Skeletal muscle satellite cell (primary cell): ENCODE data around the gene TNFAIP8L3.

ENCODE experiments used
- H3K27me3 ChIP-seq: 2 replicates; pipeline ENCODE4 v1.7.0; 2013; ENCODE audit warnings: low read length; ENCODE audit not compliant: control insufficient read depth, insufficient read depth
- H3K36me3 ChIP-seq: 2 replicates; pipeline ENCODE4 v1.7.0; 2013; ENCODE audit warnings: mild to moderate bottlenecking, control low read depth, low read length; ENCODE audit not compliant: insufficient read depth
- H3K4me1 ChIP-seq: 2 replicates; pipeline ENCODE4 v1.7.0; 2013; ENCODE audit warnings: low read length; ENCODE audit not compliant: control insufficient read depth, insufficient read depth
- H3K4me2 ChIP-seq: 2 replicates; pipeline ENCODE4 v1.7.0; 2013; ENCODE audit warnings: mild to moderate bottlenecking, low read length
- H3K4me3 ChIP-seq: 2 replicates; pipeline ENCODE4 v1.7.0; 2013; ENCODE audit warnings: low read length
- H3K9ac ChIP-seq: 2 replicates; pipeline ENCODE4 v1.7.0; 2013; ENCODE audit warnings: mild to moderate bottlenecking, low read depth, low read length, moderate library complexity
- H3K9me3 ChIP-seq: replicated peaks from 2 replicates; pipeline ENCODE4 v1.7.0; 2013; ENCODE audit warnings: mild to moderate bottlenecking, control low read depth, low read length

The TNFAIP8L3 gene

DNA sequence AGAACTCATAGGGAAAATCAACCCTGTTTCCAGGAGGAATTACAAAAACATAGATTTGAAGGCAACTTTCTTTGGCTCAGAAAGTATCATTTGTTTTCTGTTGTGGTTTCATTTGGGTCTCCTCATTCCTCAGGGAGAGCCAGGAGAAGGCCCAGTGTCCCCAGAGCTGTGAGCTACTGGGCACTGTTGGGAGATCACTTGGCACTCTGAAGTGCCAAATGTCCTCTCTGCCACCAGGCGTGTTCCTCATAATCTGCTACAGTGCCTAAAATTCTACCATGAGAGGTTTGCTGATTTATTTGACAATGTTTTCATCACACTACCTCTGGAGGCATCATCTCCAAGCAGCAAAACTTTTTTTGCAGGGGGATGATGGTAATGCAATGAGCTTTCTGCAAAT lies 17.4 kb upstream of the TNFAIP8L3 start:
- no peak overlapping the region for H3K4me3 ChIP-seq
- H3K4me1 ChIP-seq: peaks cover 51% of the 10 kb centered on the region
- no peaks in the 10 kb centered on the region for H3K36me3 ChIP-seq
- no peak overlapping the region for H3K4me2 ChIP-seq
- no peaks in the 10 kb centered on the region for H3K27me3 ChIP-seq
- H3K9me3 ChIP-seq: no peaks in the 10 kb centered on the region
- H3K9ac ChIP-seq: no peak overlapping the region

- Histone ChIP-seq H3K9ac (no peak overlapping the region), H3K4me2 (no peak overlapping the region), H3K4me3 (no peak overlapping the region), H3K27me3 (no peaks in the 10 kb centered on the region), H3K4me1 (peaks cover 51% of the 10 kb centered on the region), H3K9me3 (no peaks in the 10 kb centered on the region), H3K36me3 (no peaks in the 10 kb centered on the region)
Observed at GRCh38 chr15:51111061-51111460, 16.4 kb upstream of the TNFAIP8L3 start.

DNA sequence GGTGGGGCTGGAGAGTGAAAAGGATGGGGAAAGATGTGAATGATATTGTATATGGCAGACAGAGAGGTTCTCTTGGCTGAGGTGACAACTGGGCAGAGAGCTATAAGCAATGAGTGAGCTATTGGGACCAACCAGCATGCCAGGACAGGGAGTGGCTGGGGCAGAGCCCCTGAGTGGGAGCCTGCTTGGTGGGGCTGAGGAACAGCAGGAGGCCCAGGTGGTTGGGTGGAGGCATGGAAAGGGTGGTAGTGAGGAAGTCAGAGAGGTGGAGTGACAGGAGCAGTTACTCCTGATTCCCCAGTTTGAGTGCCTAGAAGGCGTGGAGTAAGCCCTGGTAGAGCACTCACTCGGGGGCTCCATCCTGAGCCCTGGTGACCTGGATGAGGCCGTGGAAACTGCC lies 15.5 kb upstream of the TNFAIP8L3 start:
- Histone ChIP-seq H3K4me3 (no peak overlapping the region), H3K27me3 (no peaks in the 10 kb centered on the region), H3K9ac (no peak overlapping the region), H3K9me3 (no peaks in the 10 kb centered on the region), H3K36me3 (no peaks in the 10 kb centered on the region), H3K4me1 (peaks cover 49% of the 10 kb centered on the region), H3K4me2 (peak overlapping the region; percentile 47)

DNA sequence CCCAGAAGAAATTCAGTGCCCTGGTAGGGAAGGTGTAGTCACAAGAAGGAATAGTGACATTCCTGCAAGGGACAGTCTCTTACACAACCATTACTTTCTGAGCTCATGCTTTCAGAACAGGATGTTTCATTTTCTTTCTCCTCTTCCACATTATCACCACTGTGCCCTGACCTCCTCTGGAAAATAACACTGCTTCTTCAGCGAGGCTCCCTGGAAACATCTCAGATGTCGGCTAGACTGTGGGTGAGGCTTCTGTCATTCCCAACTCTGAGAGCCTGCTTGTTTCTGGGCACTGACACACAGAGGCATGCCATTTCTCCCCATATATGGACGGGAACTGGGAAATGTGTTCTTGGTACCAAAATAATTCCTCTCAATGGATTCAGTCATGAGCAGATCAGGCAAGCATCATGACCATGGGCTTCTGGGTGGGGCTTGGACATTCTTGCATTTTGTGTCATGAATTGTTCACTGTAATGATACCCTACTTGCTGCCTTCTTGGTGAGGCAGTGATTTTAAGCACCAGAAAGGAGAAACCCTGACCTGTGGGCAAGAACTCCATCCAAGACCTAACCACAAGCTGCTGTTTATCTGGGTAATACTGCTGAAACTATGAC lies 14.3 kb upstream of the TNFAIP8L3 start:
- no peaks in the 10 kb centered on the region for H3K9me3 ChIP-seq
- H3K27me3 ChIP-seq: no peaks in the 10 kb centered on the region
- H3K36me3 ChIP-seq: no peaks in the 10 kb centered on the region
- peak overlapping the region; percentile 49 for H3K4me3 ChIP-seq
- H3K4me1 ChIP-seq: peaks cover 48% of the 10 kb centered on the region
- H3K9ac ChIP-seq: peak overlapping the region; percentile 31
- peak overlapping the region; percentile 62 for H3K4me2 ChIP-seq

GRCh38 chr15:51107612-51108011 lies 12.9 kb upstream of the TNFAIP8L3 start:
- no peak overlapping the region for H3K4me2 ChIP-seq
- no peak overlapping the region for H3K9ac ChIP-seq
- H3K27me3 ChIP-seq: no peaks in the 10 kb centered on the region

GRCh38 chr15:51106481-51106880 lies 11.8 kb upstream of the TNFAIP8L3 start:
- no peak overlapping the region for H3K4me3 ChIP-seq
- peaks cover 59% of the 10 kb centered on the region for H3K4me1 ChIP-seq
- H3K27me3 ChIP-seq: no peaks in the 10 kb centered on the region
- no peaks in the 10 kb centered on the region for H3K9me3 ChIP-seq
- no peaks in the 10 kb centered on the region for H3K36me3 ChIP-seq
- H3K4me2 ChIP-seq: no peak overlapping the region
- H3K9ac ChIP-seq: no peak overlapping the region

More at GRCh38 chr15:51107612-51108011, 12.9 kb upstream of the TNFAIP8L3 start:
- no peak overlapping the region for H3K4me3 ChIP-seq
- no peaks in the 10 kb centered on the region for H3K36me3 ChIP-seq
- no peaks in the 10 kb centered on the region for H3K9me3 ChIP-seq
- peaks cover 59% of the 10 kb centered on the region for H3K4me1 ChIP-seq

- no peaks in the 10 kb centered on the region for H3K36me3 ChIP-seq
Observed at GRCh38 chr15:51105430-51106016, 10.8 kb upstream of the TNFAIP8L3 start.

DNA sequence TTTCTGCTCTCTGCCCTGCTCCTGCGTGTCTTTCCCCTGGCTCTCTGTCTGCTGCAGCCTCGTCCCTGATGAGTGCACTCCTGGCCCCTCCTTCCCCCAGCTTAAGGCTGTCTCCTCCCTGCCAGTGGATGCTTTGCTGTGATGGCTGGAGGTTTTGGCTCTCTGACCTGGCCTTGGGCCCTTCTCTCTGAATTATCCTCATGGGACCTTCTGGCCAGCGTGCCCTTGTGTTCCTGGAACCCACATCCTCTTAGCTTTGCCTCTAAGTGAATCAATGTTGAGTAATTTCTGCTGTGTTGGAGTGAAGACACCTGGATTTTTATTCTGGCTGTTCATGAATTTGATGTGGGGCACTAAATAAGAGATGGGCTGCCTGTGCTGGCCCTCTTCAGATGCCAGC lies 9.8 kb upstream of the TNFAIP8L3 start:
- no peaks in the 10 kb centered on the region for H3K27me3 ChIP-seq
- peak overlapping the region; percentile 72 for H3K4me2 ChIP-seq
- no peaks in the 10 kb centered on the region for H3K9me3 ChIP-seq
- H3K4me1 ChIP-seq: peaks cover 42% of the 10 kb centered on the region
- no peaks in the 10 kb centered on the region for H3K36me3 ChIP-seq
- H3K9ac ChIP-seq: no peak overlapping the region
- H3K4me3 ChIP-seq: peak overlapping the region; percentile 36

More at GRCh38 chr15:51105430-51106016, 10.8 kb upstream of the TNFAIP8L3 start:
- Histone ChIP-seq H3K4me2 (no peak overlapping the region), H3K4me3 (no peak overlapping the region), H3K4me1 (peaks cover 50% of the 10 kb centered on the region), H3K9ac (no peak overlapping the region), H3K27me3 (no peaks in the 10 kb centered on the region), H3K9me3 (no peaks in the 10 kb centered on the region)

- H3K27me3 ChIP-seq: no peaks in the 10 kb centered on the region
- no peaks in the 10 kb centered on the region for H3K9me3 ChIP-seq
- H3K4me3 ChIP-seq: no peak overlapping the region
- peaks cover 43% of the 10 kb centered on the region for H3K4me1 ChIP-seq
- H3K4me2 ChIP-seq: peak overlapping the region; percentile 72
- no peak overlapping the region for H3K9ac ChIP-seq
- H3K36me3 ChIP-seq: no peaks in the 10 kb centered on the region
Observed at GRCh38 chr15:51103330-51103729, 8.6 kb upstream of the TNFAIP8L3 start.

GRCh38 chr15:51100785-51101489 lies 6.2 kb upstream of the TNFAIP8L3 start:
- Histone ChIP-seq H3K4me2 (no peak overlapping the region), H3K36me3 (no peaks in the 10 kb centered on the region), H3K4me3 (no peak overlapping the region), H3K27me3 (no peaks in the 10 kb centered on the region), H3K9me3 (no peaks in the 10 kb centered on the region), H3K4me1 (peaks cover 52% of the 10 kb centered on the region), H3K9ac (no peak overlapping the region)

GRCh38 chr15:51099185-51099584 lies 4.5 kb upstream of the TNFAIP8L3 start:
- Histone ChIP-seq H3K36me3 (no peaks in the 10 kb centered on the region), H3K9me3 (no peaks in the 10 kb centered on the region), H3K4me3 (no peak overlapping the region), H3K27me3 (no peaks in the 10 kb centered on the region), H3K4me2 (no peak overlapping the region), H3K4me1 (peaks cover 52% of the 10 kb centered on the region), H3K9ac (no peak overlapping the region)

DNA sequence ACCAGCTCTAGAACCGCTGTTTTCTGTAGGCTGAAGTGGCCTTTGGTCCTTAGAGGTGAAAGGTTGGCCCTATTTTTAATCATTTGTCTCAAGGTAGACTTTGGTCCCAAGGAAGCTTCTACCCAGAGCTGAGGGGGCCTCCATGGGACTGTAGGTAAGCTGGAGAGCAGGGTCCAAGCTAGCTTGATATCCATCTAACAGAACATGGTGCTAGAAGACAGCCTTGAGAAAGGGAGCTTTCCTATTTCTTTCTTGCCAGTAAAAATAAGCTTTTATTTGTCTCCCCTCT lies 3.6 kb upstream of the TNFAIP8L3 start:
- Histone ChIP-seq H3K4me1 (peaks cover 45% of the 10 kb centered on the region), H3K9ac (no peak overlapping the region), H3K27me3 (no peaks in the 10 kb centered on the region), H3K9me3 (no peaks in the 10 kb centered on the region), H3K4me3 (no peak overlapping the region), H3K36me3 (no peaks in the 10 kb centered on the region), H3K4me2 (peak overlapping the region; percentile 61)
